HG02610 (cell line): ENCODE measurements around the gene MAN1A1.

Experiments
- ATAC-seq: cut with Tn5 transposase; IDR thresholded peaks from one replicate; pipeline ENCODE4 v1.9.1; 2021; ENCODE audit warnings: mild to moderate bottlenecking, moderate library complexity; ENCODE audit not compliant: unreplicated experiment

The MAN1A1 gene

GRCh38 chr6:119205911-119206618, 143.5 kb downstream of the MAN1A1 start:
- ATAC-seq, result peak; percentile 99

- no peak for ATAC-seq
Measured at GRCh38 chr6:119204719-119205118, 144.8 kb downstream of the MAN1A1 start.

- ATAC-seq, result no peak
Measured at GRCh38 chr6:119201480-119201879, 148.1 kb downstream of the MAN1A1 start.

DNA sequence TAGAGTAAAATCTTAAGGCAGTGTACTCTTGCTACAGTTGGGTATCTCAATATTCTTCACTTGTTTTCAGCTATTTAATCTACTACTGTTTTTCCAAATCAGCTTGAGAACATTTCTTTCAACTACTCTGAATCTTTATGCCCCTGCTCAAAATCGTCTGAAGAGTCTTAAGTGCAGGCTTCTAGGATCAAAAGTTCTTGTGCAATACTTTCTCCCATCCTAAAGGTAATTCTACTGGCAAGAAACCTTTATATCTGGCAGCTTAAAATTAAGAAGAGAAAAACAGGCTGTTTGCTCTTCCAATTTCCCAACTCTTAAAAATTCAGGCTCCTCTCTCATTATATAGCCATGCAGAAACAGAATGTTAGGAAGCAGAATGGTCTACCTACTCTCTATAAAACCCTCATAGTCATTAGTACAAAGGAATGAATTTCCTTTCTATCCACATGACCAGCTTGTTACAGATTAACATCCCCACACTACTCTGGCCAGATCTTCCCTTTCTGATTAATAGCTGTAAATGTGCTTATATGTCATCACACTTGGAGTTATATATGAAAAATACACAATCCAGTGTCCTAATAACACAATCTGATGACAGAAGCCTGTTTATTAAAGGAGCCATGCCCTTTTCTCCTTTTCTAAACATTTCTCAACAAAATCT, 148.9 kb downstream of the MAN1A1 start:
- no peak for ATAC-seq

- ATAC-seq, result no peak
Measured at GRCh38 chr6:119197271-119197670, 152.3 kb downstream of the MAN1A1 start.

DNA sequence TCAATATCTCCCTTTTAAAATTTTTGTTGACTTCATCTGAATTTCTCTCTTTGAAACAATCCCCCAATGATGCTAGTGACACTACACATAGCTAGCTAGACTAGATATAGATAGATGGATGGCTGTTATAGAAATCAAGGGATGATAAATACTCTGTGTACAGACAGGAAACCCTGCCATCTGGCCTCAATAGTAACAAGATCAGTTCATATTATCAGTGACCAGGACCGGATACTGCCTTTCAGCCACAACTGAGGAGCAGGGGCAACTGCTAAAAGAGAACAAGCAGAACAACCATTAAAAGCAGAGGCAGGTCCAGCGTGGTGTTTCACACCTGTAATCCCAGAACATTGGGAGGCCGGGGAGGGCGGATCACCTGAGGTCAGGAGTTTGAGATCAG, 152.8 kb downstream of the MAN1A1 start:
- no peak for ATAC-seq

GRCh38 chr6:119195848-119196247, 153.7 kb downstream of the MAN1A1 start:
- ATAC-seq, result no peak

GRCh38 chr6:119195204-119195603, 154.4 kb downstream of the MAN1A1 start:
- ATAC-seq, result no peak

GRCh38 chr6:119193707-119194106, 155.9 kb downstream of the MAN1A1 start:
- no peak for ATAC-seq

GRCh38 chr6:119192200-119192599, 157.4 kb downstream of the MAN1A1 start:
- ATAC-seq, result no peak

- ATAC-seq, result no peak
Measured at GRCh38 chr6:119190176-119190575, 159.4 kb downstream of the MAN1A1 start.

DNA sequence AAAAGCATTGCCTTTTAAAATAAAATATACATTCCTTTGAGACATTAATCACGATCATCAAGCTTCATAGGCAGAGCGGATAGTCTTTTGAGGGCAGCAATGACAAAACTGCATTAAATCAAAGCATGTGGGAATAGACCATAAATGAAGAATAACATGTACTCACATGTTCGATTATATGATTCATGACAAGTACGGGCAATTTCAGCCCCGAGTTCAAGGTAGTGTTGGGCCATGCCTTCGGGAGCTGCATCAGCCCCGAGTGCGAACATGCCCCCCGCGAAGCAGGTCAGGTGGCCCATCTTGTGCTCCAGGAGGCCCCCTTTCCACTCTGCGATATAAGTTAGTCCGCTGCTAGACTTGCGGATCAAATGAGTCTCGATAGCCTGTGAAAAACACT, 160.1 kb downstream of the MAN1A1 start:
- ATAC-seq, result no peak

- no peak for ATAC-seq
Measured at GRCh38 chr6:119187596-119187995, 162.0 kb downstream of the MAN1A1 start.

- ATAC-seq, result no peak
Measured at GRCh38 chr6:119186490-119186889, 163.1 kb downstream of the MAN1A1 start.

DNA sequence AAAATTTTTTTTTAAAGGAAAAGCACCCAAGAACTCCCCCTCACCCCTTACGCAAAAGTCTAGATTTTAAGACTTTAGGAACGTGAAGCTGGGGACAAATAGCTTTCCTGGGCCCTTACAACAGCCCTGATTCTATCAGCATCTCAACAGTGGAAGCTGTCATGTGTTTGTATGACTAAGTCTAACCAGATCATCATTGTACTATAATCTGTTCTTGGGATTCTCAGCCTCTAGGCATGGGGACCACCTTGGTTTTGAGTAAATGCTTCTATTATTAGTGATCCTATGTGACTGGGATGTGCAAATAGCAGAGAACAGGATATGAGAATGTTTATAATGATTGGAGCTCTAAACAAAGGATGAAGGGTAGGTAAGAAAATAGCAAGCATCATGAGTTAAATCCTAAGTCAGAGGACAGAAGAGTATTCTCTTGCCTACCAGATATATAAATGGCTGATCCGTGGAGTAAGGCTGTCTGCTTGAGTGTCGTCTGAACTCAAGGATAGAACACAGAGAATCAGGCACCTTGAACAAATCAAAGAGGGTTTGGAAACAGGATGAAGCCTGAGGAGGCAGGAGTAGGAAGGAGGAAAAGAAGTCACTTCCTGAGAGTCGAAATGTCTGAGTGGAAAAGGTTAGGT, 165.4 kb downstream of the MAN1A1 start:
- no peak for ATAC-seq

DNA sequence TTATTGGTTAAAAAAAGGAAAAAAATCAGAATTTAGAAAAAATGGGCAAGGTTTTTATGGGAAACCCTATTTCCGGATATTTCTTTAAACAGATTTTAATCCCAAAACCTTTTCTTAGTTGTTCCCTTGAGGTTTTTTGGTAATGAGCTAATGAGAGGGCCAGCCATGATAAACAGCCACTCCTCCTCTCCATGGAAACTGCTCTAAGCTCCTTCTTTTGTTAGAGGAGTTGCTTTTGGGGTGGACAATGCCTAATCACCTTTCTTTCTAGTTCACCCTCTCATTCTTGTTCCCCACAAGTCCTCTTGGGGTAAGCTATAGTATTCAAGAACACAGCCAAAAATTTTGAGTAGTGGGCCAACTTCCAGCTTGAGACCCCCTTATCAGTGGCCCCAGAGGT, 166.1 kb downstream of the MAN1A1 start:
- no peak for ATAC-seq

GRCh38 chr6:119182875-119183274, 166.7 kb downstream of the MAN1A1 start:
- ATAC-seq, result no peak

- no peak for ATAC-seq
Measured at GRCh38 chr6:119182216-119182803, 167.3 kb downstream of the MAN1A1 start.

DNA sequence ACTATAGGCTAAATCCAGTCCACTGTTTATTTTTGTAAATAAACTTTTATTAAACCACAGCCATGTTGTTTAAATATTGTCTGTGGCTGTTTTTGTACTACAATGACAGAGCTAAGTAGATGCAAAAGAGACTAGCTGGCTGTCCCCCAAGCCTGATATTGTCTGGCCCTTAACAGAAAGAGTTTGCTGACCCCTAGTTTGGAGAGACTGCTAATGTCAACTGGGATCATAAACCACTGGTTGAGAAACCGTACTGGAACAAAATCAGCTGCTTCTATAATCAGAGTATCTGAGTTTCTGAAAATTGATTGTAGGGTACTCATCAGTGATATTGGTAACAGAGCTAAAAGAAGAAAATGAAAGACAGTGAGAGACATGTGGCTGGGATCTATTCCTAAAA, 168.5 kb downstream of the MAN1A1 start:
- no peak for ATAC-seq

- no peak for ATAC-seq
Measured at GRCh38 chr6:119179842-119180241, 169.7 kb downstream of the MAN1A1 start.

DNA sequence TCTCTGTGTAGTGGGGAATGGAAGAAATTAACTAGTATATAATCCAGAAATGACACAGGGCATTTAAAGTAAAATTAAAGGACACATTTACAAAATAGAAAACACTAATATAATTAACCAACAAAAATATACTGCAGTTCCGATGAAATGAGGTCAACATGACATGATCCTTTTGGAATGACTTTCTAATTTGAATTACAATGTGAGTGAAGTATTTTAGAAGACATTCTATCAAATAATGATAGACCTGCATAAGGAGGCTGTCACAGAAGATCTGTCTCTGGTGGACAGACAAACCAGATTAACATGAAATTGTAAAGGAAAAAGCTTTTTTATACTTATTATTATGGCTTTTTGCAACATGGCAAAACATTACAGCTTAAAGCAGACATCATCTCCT, 170.5 kb downstream of the MAN1A1 start:
- no peak for ATAC-seq

GRCh38 chr6:119176445-119176844, 173.1 kb downstream of the MAN1A1 start:
- no peak for ATAC-seq
